Measurements from ENCODE around the gene TRIM74.
"Not testable (repeated sequence)": the region's sequence is repeated elsewhere in the genome, so short reads cannot be mapped to it uniquely, and the experiment has no call there.

The TRIM74 gene

DNA sequence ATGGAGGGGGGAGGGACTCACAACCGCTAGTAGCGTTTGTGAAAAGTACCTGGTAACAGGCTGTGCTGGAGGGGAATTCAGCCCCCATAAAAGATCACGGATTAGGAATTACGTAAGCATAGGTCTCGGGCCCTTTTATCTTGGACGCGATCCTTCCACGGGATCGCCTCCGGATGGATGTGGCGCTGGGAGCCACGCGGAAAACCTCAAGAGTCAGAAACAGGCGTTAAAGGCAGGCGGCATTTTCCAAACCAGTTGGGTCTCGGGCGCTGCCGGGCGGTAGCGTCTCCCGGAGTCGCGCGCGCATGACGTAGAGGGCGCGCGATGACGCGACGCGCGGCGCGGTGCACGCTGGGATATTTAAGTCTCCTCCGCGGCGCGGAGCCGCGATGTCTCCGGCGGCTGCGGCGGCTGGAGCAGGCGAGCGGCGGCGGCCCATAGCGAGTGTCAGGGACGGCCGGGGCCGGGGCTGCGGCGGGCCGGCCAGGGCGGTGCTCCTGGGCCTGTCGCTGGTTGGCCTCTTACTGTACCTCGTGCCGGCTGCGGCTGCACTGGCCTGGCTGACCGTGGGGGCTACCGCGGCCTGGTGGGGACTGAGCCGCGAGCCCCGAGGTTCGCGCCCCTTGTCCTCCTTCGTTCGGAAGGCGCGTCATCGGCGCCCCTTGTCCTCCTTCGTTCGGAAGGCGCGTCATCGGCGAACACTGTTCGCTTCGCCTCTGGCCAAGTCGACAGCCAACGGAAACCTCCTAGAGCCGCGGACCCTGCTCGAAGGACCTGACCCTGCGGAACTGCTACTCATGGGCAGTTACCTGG is 44.3 kb downstream of the TRIM74 start, which contains the start of gene POM121:
TSS of gene POM121 (plus strand) at position 363 of the 813 bp plus-strand sequence. CDS start at position 390, 27 bp downstream.
- Mint-ChIP-seq H3K9me3 (no peaks in the 10 kb centered on the region), H3K4me3 (peak within 1 kb of the TSS; percentile 100), H3K27me3 (ENCODE audit: low read depth, poor library complexity) (no peaks in the 10 kb centered on the region), H3K4me1 (peaks cover 23% of the 10 kb centered on the region), H3K36me3 (ENCODE audit: low read depth) (peaks cover 30% of the 10 kb centered on the region), H3K27ac (peak within 1 kb of the TSS; percentile 100)
- TF ChIP-seq CTCF (IDR thresholded peaks at IDR 0.05): no peak
- DNase-seq: peak; percentile 85

DNA sequence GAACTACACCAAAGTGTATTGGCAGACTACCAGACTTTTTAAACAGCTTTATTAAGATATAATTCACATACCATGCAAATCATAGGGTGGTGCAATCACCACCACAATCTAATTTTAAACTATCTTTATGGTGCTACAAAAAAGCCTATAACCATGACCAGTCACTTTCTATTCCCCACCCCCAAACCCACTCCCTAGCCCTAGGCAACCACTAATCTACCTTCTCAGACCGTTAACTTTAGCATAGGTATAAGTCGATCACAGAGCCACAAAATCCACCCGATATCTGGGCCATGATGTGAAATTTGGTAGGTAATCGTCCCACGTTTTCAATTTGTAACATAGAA is 44.9 kb downstream of the TRIM74 start:
- Mint-ChIP-seq H3K4me1 (peaks cover 23% of the 10 kb centered on the region), H3K36me3 (ENCODE audit: low read depth) (peaks cover 26% of the 10 kb centered on the region), H3K27ac (peak overlapping the region; percentile 100), H3K27me3 (ENCODE audit: low read depth, poor library complexity) (no peaks in the 10 kb centered on the region), H3K4me3 (peak overlapping the region; percentile 100), H3K9me3 (no peaks in the 10 kb centered on the region)
- DNase-seq: no peak
- TF ChIP-seq CTCF (IDR thresholded peaks at IDR 0.05): no peak

DNA sequence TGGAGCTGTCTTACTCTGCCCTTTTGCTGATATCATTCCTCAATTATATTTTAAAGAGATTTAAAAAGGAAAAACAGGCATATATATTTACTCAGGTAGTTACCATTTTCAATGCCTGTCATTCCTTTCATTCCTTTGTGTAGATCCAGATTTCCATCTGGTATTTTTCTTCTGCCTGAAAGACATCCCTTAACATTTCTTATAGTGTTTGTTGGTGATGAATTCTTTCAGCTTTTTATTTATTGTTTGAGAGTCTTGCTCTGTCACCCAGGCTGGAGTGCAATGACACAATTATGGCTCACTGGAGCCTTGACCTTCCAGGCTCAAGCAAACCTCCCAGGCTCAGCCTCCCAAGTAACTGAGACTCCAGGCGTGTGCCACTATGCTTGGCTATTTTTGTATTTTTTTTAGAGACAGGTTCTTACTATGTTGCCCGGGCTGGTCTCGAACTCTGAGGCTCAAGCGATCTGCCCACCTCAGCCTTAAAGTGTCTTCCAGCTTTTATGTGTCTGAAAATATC is 50.0 kb downstream of the TRIM74 start:
- no peaks in the 10 kb centered on the region for H3K9me3 Mint-ChIP-seq
- no peak for DNase-seq
- TF ChIP-seq CTCF (IDR thresholded peaks at IDR 0.05): no peak
- H3K27ac Mint-ChIP-seq: no peak overlapping the region
- no peak overlapping the region for H3K4me3 Mint-ChIP-seq
- peaks cover 18% of the 10 kb centered on the region for H3K4me1 Mint-ChIP-seq
- peaks cover 30% of the 10 kb centered on the region for H3K36me3 Mint-ChIP-seq (ENCODE audit: low read depth)
- peaks cover 4% of the 10 kb centered on the region for H3K27me3 Mint-ChIP-seq (ENCODE audit: low read depth, poor library complexity)

- H3K27me3 Mint-ChIP-seq (ENCODE audit: low read depth, poor library complexity); H3K9me3 Mint-ChIP-seq; H3K4me3 Mint-ChIP-seq; H3K27ac Mint-ChIP-seq: not testable (repeated sequence)
- peak; percentile 78 for TF ChIP-seq CTCF (IDR thresholded peaks at IDR 0.05)
- peak; percentile 57 for DNase-seq
- Mint-ChIP-seq H3K36me3 (ENCODE audit: low read depth) (peaks cover 47% of the 10 kb centered on the region), H3K4me1 (peaks cover 14% of the 10 kb centered on the region)
Observed at GRCh38 chr7:72914756-72915525, 54.3 kb downstream of the TRIM74 start.

- Mint-ChIP-seq H3K27ac (peak overlapping the region; percentile 63), H3K4me1 (peaks cover 14% of the 10 kb centered on the region), H3K36me3 (ENCODE audit: low read depth) (peaks cover 57% of the 10 kb centered on the region)
- H3K27me3 Mint-ChIP-seq (ENCODE audit: low read depth, poor library complexity); DNase-seq; H3K9me3 Mint-ChIP-seq; H3K4me3 Mint-ChIP-seq: not testable (repeated sequence)
Observed at GRCh38 chr7:72913750-72914149, 55.5 kb downstream of the TRIM74 start.

GRCh38 chr7:72911395-72911794 is 57.9 kb downstream of the TRIM74 start:
- not testable (repeated sequence) for H3K27ac Mint-ChIP-seq; H3K27me3 Mint-ChIP-seq (ENCODE audit: low read depth, poor library complexity); H3K4me1 Mint-ChIP-seq; H3K4me3 Mint-ChIP-seq; DNase-seq
- Mint-ChIP-seq H3K36me3 (ENCODE audit: low read depth) (peaks cover 67% of the 10 kb centered on the region), H3K9me3 (peaks cover 15% of the 10 kb centered on the region)

Measured in nephron progenitor cell (in vitro differentiated cells).